DOHH2 (cell line): ENCODE measurements around the gene DLGAP3.

Source experiments
- EZH2phosphoT487 ChIP-seq: fragments of 200-600 bp; sonication (generic); IDR thresholded peaks from 2 replicates; pipeline ENCODE4 v1.6.1; 2017; ENCODE audit warnings: borderline replicate concordance, mild to moderate bottlenecking, antibody characterized with exemption, low read length, moderate library complexity, mixed read lengths
- TF ChIP-seq, protein P1 (sequence below): fragments of 200-600 bp; sonication (generic); IDR thresholded peaks from one replicate; pipeline ENCODE4 v1.5.1; 2014; ENCODE audit warnings: antibody characterized with exemption, mild to moderate bottlenecking, low read depth, low read length; ENCODE audit not compliant: poor library complexity, severe bottlenecking

GRCh38 chr1:34858901-34859445 is 70.5 kb downstream of the DLGAP3 start:
- TF ChIP-seq, protein P1, sequence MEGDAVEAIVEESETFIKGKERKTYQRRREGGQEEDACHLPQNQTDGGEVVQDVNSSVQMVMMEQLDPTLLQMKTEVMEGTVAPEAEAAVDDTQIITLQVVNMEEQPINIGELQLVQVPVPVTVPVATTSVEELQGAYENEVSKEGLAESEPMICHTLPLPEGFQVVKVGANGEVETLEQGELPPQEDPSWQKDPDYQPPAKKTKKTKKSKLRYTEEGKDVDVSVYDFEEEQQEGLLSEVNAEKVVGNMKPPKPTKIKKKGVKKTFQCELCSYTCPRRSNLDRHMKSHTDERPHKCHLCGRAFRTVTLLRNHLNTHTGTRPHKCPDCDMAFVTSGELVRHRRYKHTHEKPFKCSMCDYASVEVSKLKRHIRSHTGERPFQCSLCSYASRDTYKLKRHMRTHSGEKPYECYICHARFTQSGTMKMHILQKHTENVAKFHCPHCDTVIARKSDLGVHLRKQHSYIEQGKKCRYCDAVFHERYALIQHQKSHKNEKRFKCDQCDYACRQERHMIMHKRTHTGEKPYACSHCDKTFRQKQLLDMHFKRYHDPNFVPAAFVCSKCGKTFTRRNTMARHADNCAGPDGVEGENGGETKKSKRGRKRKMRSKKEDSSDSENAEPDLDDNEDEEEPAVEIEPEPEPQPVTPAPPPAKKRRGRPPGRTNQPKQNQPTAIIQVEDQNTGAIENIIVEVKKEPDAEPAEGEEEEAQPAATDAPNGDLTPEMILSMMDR, result no peak
- TF ChIP-seq EZH2phosphoT487, result no peak
